IMR-90 (cell line): ENCODE results near the gene UFSP1. TPM values are rescaled to one million over a fixed set of nuclear protein-coding genes. Genes with fewer than 3 reads are reported as not detected.

Experiments
- ATAC-seq: fragments of 200-7000 bp; cut with Tn5 transposase; 2 replicates; pipeline ENCODE4 v1.9.1; 2020; ENCODE audit warnings: low read depth, mild to moderate bottlenecking, moderate library complexity
- BruUV-seq: library from RNA; stranded (reverse); fragments of 400-500 nt; replicated peaks from 2 replicates; lab custom pipeline; 2021; lab: Mats Ljungman, UMichigan
- CTCF ChIA-PET: fragments of 300-600 bp; formaldehyde crosslinking; extraction: SDS; loops from one replicate; lab custom pipeline; 2021; ENCODE audit warnings: antibody characterized with exemption; lab: Yijun Ruan, JAX
- POLR2A ChIA-PET: fragments of 300-600 bp; sonication (Branson Sonifier 250); formaldehyde crosslinking; loops from one replicate; lab custom pipeline; 2022; ENCODE audit warnings: antibody characterized with exemption; ENCODE audit not compliant: unreplicated experiment; lab: Charles Lee
- DNase-seq: peaks from one replicate; pipeline ENCODE4 v3.0.0; 2013
- H2AFZ ChIP-seq: replicated peaks from 2 replicates; pipeline ENCODE3; 2013; ENCODE audit warnings: low read length, mild to moderate bottlenecking; ENCODE audit not compliant: poor library complexity
- H2AK5ac ChIP-seq: 2 replicates; pipeline ENCODE4 v1.6.1; 2013; ENCODE audit warnings: low read depth, low read length, inconsistent platforms
- H2AK9ac ChIP-seq: replicated peaks from 2 replicates; pipeline ENCODE3; 2013; ENCODE audit warnings: mild to moderate bottlenecking, low read depth, low read length, moderate library complexity; ENCODE audit not compliant: poor library complexity
- H2BK120ac ChIP-seq: 2 replicates; pipeline ENCODE4 v1.6.1; 2013; ENCODE audit warnings: low read depth, low read length, inconsistent platforms
- H2BK15ac ChIP-seq: 3 replicates; pipeline ENCODE4 v1.6.1; 2013; ENCODE audit warnings: low read depth, low read length, inconsistent platforms
- H2BK20ac ChIP-seq: 2 replicates; pipeline ENCODE4 v1.6.1; 2013; ENCODE audit warnings: low read depth, mild to moderate bottlenecking, inconsistent platforms, low read length, moderate library complexity
- H2BK5ac ChIP-seq: 2 replicates; pipeline ENCODE4 v1.6.1; 2013; ENCODE audit warnings: mild to moderate bottlenecking, low read depth, low read length, inconsistent platforms; ENCODE audit not compliant: poor library complexity, severe bottlenecking
- H3K14ac ChIP-seq: replicated peaks from 2 replicates; pipeline ENCODE4 v1.6.1; 2013; ENCODE audit warnings: low read depth, low read length, inconsistent platforms
- H3K18ac ChIP-seq: 2 replicates; pipeline ENCODE4 v1.6.1; 2013; ENCODE audit warnings: low read depth, low read length, control low read depth
- H3K23ac ChIP-seq: 2 replicates; pipeline ENCODE4 v1.6.1; 2013; ENCODE audit warnings: low read depth, low read length, inconsistent platforms
- H3K27ac ChIP-seq: 2 replicates; pipeline ENCODE4 v1.5.1; 2013; ENCODE audit warnings: mild to moderate bottlenecking, control low read depth, low read length; ENCODE audit not compliant: insufficient read depth
- H3K27me3 ChIP-seq: 2 replicates; pipeline ENCODE4 v1.6.1; 2013; ENCODE audit warnings: low read length; ENCODE audit not compliant: control insufficient read depth, insufficient read depth
- H3K36me3 ChIP-seq: 2 replicates; pipeline ENCODE4 v1.6.1; 2013; ENCODE audit warnings: low read length, mixed read lengths; ENCODE audit not compliant: control insufficient read depth, insufficient read depth
- H3K4ac ChIP-seq: 2 replicates; pipeline ENCODE4 v1.6.1; 2013; ENCODE audit warnings: low read depth, low read length, inconsistent platforms
- H3K4me1 ChIP-seq: 2 replicates; pipeline ENCODE4 v1.6.1; 2013; ENCODE audit warnings: low read length, mixed read lengths; ENCODE audit not compliant: control insufficient read depth, insufficient read depth
- H3K4me2 ChIP-seq: 2 replicates; pipeline ENCODE4 v1.6.1; 2013; ENCODE audit warnings: low read depth, mild to moderate bottlenecking, control low read depth, low read length, moderate library complexity
- H3K4me3 ChIP-seq: 2 replicates; pipeline ENCODE4 v1.5.1; 2013; ENCODE audit warnings: low read depth, mild to moderate bottlenecking, control low read depth, low read length, moderate library complexity; ENCODE audit not compliant: insufficient read depth
- H3K56ac ChIP-seq: 2 replicates; pipeline ENCODE4 v1.6.1; 2013; ENCODE audit warnings: low read length, inconsistent platforms; ENCODE audit not compliant: insufficient read depth; ENCODE audit errors: extremely low read depth
- H3K79me1 ChIP-seq, 2 experiments: 2 replicates each; pipeline ENCODE4 v1.6.1; 2013; ENCODE audit warnings: low read length in 2 of 2, inconsistent platforms in 1 of 2, low read depth in 1 of 2
- H3K9ac ChIP-seq: 2 replicates; pipeline ENCODE4 v1.6.1; 2013; ENCODE audit warnings: low read depth, low read length, control low read depth
- H3K9me1 ChIP-seq: 2 replicates; pipeline ENCODE4 v1.6.1; 2013; ENCODE audit warnings: low read length, inconsistent platforms; ENCODE audit not compliant: insufficient read depth
- H3K9me3 ChIP-seq: 2 replicates; pipeline ENCODE4 v1.6.1; 2013; ENCODE audit warnings: low read length; ENCODE audit not compliant: control insufficient read depth, insufficient read depth
- H4K20me1 ChIP-seq: 2 replicates; pipeline ENCODE4 v1.6.1; 2013; ENCODE audit warnings: low read length, inconsistent platforms; ENCODE audit not compliant: insufficient read depth
- H4K5ac ChIP-seq: 2 replicates; pipeline ENCODE4 v1.6.1; 2013; ENCODE audit warnings: mild to moderate bottlenecking, low read depth, low read length, control low read depth
- H4K8ac ChIP-seq, 2 experiments: 2 replicates each; pipeline ENCODE4 v1.6.1; 2013; ENCODE audit warnings: low read depth in 2 of 2, low read length in 2 of 2, control low read depth in 1 of 2, inconsistent platforms in 1 of 2
- H4K91ac ChIP-seq: 2 replicates; pipeline ENCODE4 v1.6.1; 2013; ENCODE audit warnings: low read depth, low read length, inconsistent platforms; ENCODE audit not compliant: insufficient read depth
- BHLHE40 ChIP-seq: fragments of 150-350 bp; IDR thresholded peaks from 2 replicates; pipeline ENCODE4 v1.6.1; 2016; ENCODE audit warnings: mild to moderate bottlenecking, low read depth, low read length
- CEBPB ChIP-seq: IDR thresholded peaks from 2 replicates; pipeline ENCODE4 v1.6.1; 2012; ENCODE audit warnings: low read depth, low read length, improper control_type of control experiment
- CHD1 ChIP-seq: IDR thresholded peaks from 2 replicates; pipeline ENCODE4 v1.6.1; 2012; ENCODE audit warnings: low read depth, low read length, improper control_type of control experiment
- CTCF ChIP-seq: conservative IDR thresholded peaks from 2 replicates; pipeline ENCODE4 v1.5.1; 2012; ENCODE audit warnings: mild to moderate bottlenecking, low read depth, low read length, improper control_type of control experiment
- FOS ChIP-seq: fragments of 150-350 bp; IDR thresholded peaks from 2 replicates; pipeline ENCODE4 v1.6.1; 2016; ENCODE audit warnings: low read depth, low read length
- MAFK ChIP-seq: IDR thresholded peaks from 2 replicates; pipeline ENCODE4 v1.6.1; 2012; ENCODE audit warnings: low read depth, low read length, improper control_type of control experiment
- MAZ ChIP-seq: IDR thresholded peaks from 2 replicates; pipeline ENCODE4 v1.6.1; 2012; ENCODE audit warnings: low read depth, mild to moderate bottlenecking, low read length, improper control_type of control experiment, moderate library complexity, borderline replicate concordance
- MXI1 ChIP-seq: IDR thresholded peaks from 2 replicates; pipeline ENCODE4 v1.6.1; 2012; ENCODE audit warnings: low read depth, mild to moderate bottlenecking, low read length, moderate library complexity, borderline replicate concordance
- NFE2L2 ChIP-seq: fragments of 150-350 bp; IDR thresholded peaks from 2 replicates; pipeline ENCODE4 v1.6.1; 2016; ENCODE audit warnings: low read depth, mild to moderate bottlenecking, low read length
- POLR2A ChIP-seq: IDR thresholded peaks from 2 replicates; pipeline ENCODE4 v1.6.1; 2012; ENCODE audit warnings: mild to moderate bottlenecking, low read depth, low read length
- RAD21 ChIP-seq: IDR thresholded peaks from 2 replicates; pipeline ENCODE4 v1.6.1; 2012; ENCODE audit warnings: low read length, improper control_type of control experiment
- RCOR1 ChIP-seq: IDR thresholded peaks from 2 replicates; pipeline ENCODE4 v1.6.1; 2012; ENCODE audit warnings: mild to moderate bottlenecking, low read length, improper control_type of control experiment; ENCODE audit not compliant: insufficient replicate concordance
- RFX5 ChIP-seq: IDR thresholded peaks from 2 replicates; pipeline ENCODE4 v1.8.0; 2012; ENCODE audit warnings: low read depth, mild to moderate bottlenecking, low read length, moderate library complexity
- SMC3 ChIP-seq: fragments of 150-350 bp; IDR thresholded peaks from 2 replicates; pipeline ENCODE4 v1.6.1; 2016; ENCODE audit warnings: low read depth, mild to moderate bottlenecking, antibody characterized with exemption, low read length, moderate library complexity
- WGBS, 2 experiments: methylation state at CpG; one replicate each; pipeline versions ENCODE4 v1.1.5 to v1.1.7; 2013; ENCODE audit warnings: missing lambda C conversion rate in 2 of 2; ENCODE audit not compliant: insufficient read length in 1 of 2; ENCODE audit errors: extremely low coverage in 2 of 2; 5-methylcytosine and 5-hydroxymethylcytosine counted together
- dilution Hi-C: fragments of 300-500 bp; cut with HindIII; formaldehyde crosslinking; loops from one replicate; pipeline ENCODE4 v1.14.3; 2018; ENCODE audit warnings: low sequenced_read_pairs; ENCODE audit not compliant: unreplicated experiment
- in situ Hi-C: fragments of 300-500 bp; cut with MboI; formaldehyde crosslinking; loops from 3 replicates; pipeline ENCODE4 v1.14.3; 2019; ENCODE audit warnings: low sequenced_read_pairs, inconsistent platforms, mixed read lengths
- intact Hi-C: fragments of 100-400 bp; cut with micrococcal nuclease; formaldehyde crosslinking; loops from 2 replicates; pipeline ENCODE4 v1.10.0; 2022
- polyA plus RNA-seq, 3 experiments: library from polyadenylated mRNA; depleted of rRNA; stranded (reverse); fragments of >200 nt; gene quantifications; 2 replicates each; pipeline ENCODE4 v1.2.3, GENCODE V29; 2012; ENCODE audit warnings: low replicate concordance in 1 of 3
- total RNA-seq: library from RNA; depleted of rRNA; stranded (reverse); fragments of >200 nt; gene quantifications from 2 replicates; pipeline ENCODE4 v1.2.3, GENCODE V29; 2012

The UFSP1 gene
- total and polyA plus RNA-seq, 2 of the 4 experiments (the other 2 are of a cell fraction): 0.36 to 1.0 TPM

DNA sequence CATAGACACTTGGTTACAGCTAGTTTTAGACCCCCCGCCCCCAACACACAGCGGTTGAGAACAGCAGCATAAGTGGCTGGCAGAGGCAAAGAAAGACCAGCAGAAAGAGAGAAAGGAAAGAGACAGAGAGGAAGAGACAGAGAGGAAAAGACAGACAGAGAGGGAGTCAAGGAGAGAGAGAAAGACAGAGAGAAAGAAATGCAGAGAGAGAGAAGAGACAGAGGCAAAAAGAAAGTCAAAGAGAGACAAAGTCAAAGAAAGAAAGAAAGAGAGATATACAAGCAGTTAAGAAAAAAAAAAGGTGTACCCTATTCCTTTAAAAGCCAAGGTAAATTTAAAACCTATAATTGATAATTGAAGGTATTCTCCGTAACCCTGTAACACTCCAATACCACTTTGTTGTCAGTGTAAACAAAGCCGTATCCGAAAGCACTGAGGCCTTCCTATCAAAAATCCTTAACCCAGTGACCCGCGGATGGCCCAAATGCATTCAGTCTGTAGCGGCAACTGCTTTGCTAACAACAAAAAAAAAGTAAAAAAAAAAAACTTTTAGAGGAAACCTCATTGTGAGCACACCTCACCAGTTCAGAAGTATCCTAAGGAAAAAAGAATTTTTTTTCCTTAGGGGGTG lies 48.9 kb downstream of the UFSP1 start:
- no peak for TF ChIP-seq MXI1
- no peak for TF ChIP-seq SMC3
- no peak for TF ChIP-seq CEBPB
- no peak for TF ChIP-seq BHLHE40
- TF ChIP-seq CTCF: no peak
- TF ChIP-seq POLR2A: no peak
- no peak for TF ChIP-seq FOS
- no peak for TF ChIP-seq MAFK
- no peak for TF ChIP-seq RAD21
- no peak for TF ChIP-seq MAZ
- TF ChIP-seq RCOR1: no peak
- TF ChIP-seq CHD1: no peak
- no peak for TF ChIP-seq NFE2L2
- TF ChIP-seq RFX5: no peak
- H2BK120ac ChIP-seq: no peak overlapping the region
- H3K9me3 ChIP-seq: no peaks in the 10 kb centered on the region
- no peak overlapping the region for H3K23ac ChIP-seq
- no peaks in the 10 kb centered on the region for H3K27me3 ChIP-seq
- in situ Hi-C loops: no loop called here
- POLR2A ChIA-PET: no interaction called here
- intact Hi-C loops: no loop called here
- no peak overlapping the region for H2BK20ac ChIP-seq
- H3K36me3 ChIP-seq: no peaks in the 10 kb centered on the region
- CTCF ChIA-PET: interaction anchor here (1.3 kb wide), 1 partner anchor 135 kb away, joined by 3 read pairs; the partner anchor contains the start of gene POP7
- H2AK9ac ChIP-seq: no peak overlapping the region
- no peak overlapping the region for H2BK15ac ChIP-seq
- no peak overlapping the region for H2AFZ ChIP-seq
- H3K4me3 ChIP-seq: no peak overlapping the region
- H4K8ac ChIP-seq: no peak overlapping the region
- H3K27ac ChIP-seq: no peak overlapping the region
- no peaks in the 10 kb centered on the region; the same call in 1 of the 2 replicates for H3K9me1 ChIP-seq
- H3K56ac ChIP-seq: no peak overlapping the region
- dilution Hi-C loops: no loop called here
- H3K4me1 ChIP-seq: no peaks in the 10 kb centered on the region
- BruUV-seq: no TSS peak
- H4K91ac ChIP-seq: no peak overlapping the region
- H3K9ac ChIP-seq: no peak overlapping the region
- H2AK5ac ChIP-seq: no peak overlapping the region
- ATAC-seq (no peak), DNase-seq (no peak)
- no peak overlapping the region for H3K4me2 ChIP-seq
- no peak overlapping the region for H3K18ac ChIP-seq
- H4K5ac ChIP-seq: no peak overlapping the region; the same call in 1 of the 2 replicates
- no CpG with 5 or more reads among the region's 8 CpGs for WGBS, 2 experiments
- no peak overlapping the region for H2BK5ac ChIP-seq
- H3K14ac ChIP-seq: no peak overlapping the region
- no peaks in the 10 kb centered on the region for H4K20me1 ChIP-seq
- H3K4ac ChIP-seq: no peak overlapping the region
- H3K79me1 ChIP-seq: no peaks in the 10 kb centered on the region; a peak in 1 of 4 replicates
